ENCODE measurements around the gene MAP2K4. TPM values are rescaled to one million over a fixed set of nuclear protein-coding genes. Genes with fewer than 3 reads are reported as not detected.

Gene MAP2K4
- total and polyA plus RNA-seq, 2 of the 4 experiments (the other 2 are of a cell fraction): 14.5 to 32.6 TPM

DNA sequence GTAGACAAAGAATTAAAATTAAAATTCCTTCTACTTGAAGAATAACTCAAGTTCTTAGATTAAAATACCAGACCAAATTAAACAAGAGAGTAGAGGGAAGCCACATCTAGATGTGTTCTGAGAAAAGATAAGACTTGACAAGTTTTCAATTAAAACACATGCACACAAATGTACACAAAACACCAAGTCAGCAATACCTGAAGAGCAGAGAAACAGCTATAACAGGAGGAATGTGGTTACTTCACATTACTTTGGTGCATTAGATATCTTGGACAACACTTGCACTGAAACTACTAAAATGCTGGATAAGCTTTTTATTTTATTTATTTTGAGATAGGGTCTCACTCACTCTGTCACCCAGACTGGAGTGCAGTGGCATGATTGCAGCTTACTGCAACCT is 113.9 kb downstream of the MAP2K4 start:
- no peak overlapping the region for H3K18ac ChIP-seq (ENCODE audit: low read depth, low read length)
- H3K4me3 ChIP-seq (ENCODE audit: insufficient read depth, low read depth, low read length): no peak overlapping the region
- H3K27me3 ChIP-seq (ENCODE audit: control insufficient read depth, insufficient read depth, low read length): no peaks in the 10 kb centered on the region
- no peak overlapping the region for H4K91ac ChIP-seq (ENCODE audit: insufficient read depth, low read depth, low read length)
- H3K9me3 ChIP-seq (ENCODE audit: control insufficient read depth, insufficient read depth, low read length): peaks cover 2% of the 10 kb centered on the region; the same call in 1 of the 2 replicates
- H3K56ac ChIP-seq (ENCODE audit: extremely low read depth, insufficient read depth, low read length): no peak overlapping the region
- dilution Hi-C loops (cut with HindIII; ENCODE audit: low sequenced_read_pairs, unreplicated experiment) (no loop called here), in situ Hi-C loops (cut with MboI; ENCODE audit: low sequenced_read_pairs) (no loop called here), intact Hi-C loops (cut with micrococcal nuclease) (no loop called here)
- peaks cover 14% of the 10 kb centered on the region for H3K36me3 ChIP-seq (ENCODE audit: control insufficient read depth, insufficient read depth, low read length)
- no peak overlapping the region for H2AK5ac ChIP-seq (ENCODE audit: low read depth, low read length)
- no peak overlapping the region for H2AFZ ChIP-seq (replicated peaks; ENCODE audit: low read length, poor library complexity)
- BruUV-seq (replicated peaks): no TSS peak
- DNase-seq (no peak), ATAC-seq (ENCODE audit: low read depth) (no peak)
- H3K27ac ChIP-seq (ENCODE audit: insufficient read depth, low read length): no peak overlapping the region
- H2BK15ac ChIP-seq (ENCODE audit: low read depth, low read length): no peak overlapping the region
- no peak overlapping the region for H3K9ac ChIP-seq (ENCODE audit: low read depth, low read length)
- no peaks in the 10 kb centered on the region for H3K4me1 ChIP-seq (ENCODE audit: control insufficient read depth, insufficient read depth, low read length)
- H2BK120ac ChIP-seq (ENCODE audit: low read depth, low read length): no peak overlapping the region
- ChIA-PET CTCF (interaction anchor here (0.5 kb wide), 1 partner anchor 1498 kb away, joined by 3 read pairs; no protein-coding TSS in a partner anchor), POLR2A (ENCODE audit: unreplicated experiment) (interaction anchor here (0.6 kb wide), 1 partner anchor 9 kb away, joined by 3 read pairs; no protein-coding TSS in a partner anchor)
- no peaks in the 10 kb centered on the region for H3K9me1 ChIP-seq (ENCODE audit: insufficient read depth, low read length)
- no peak overlapping the region for H2AK9ac ChIP-seq (replicated peaks; ENCODE audit: low read depth, low read length, poor library complexity)
- H2BK20ac ChIP-seq (ENCODE audit: low read depth, low read length): no peak overlapping the region
- H4K5ac ChIP-seq (ENCODE audit: low read depth, low read length): no peak overlapping the region
- no peak overlapping the region for H3K14ac ChIP-seq (replicated peaks; ENCODE audit: low read depth, low read length)
- peaks cover 4 to 6% of the 10 kb centered on the region in 2 experiments; a peak in 2 of 4 replicates for H3K79me1 ChIP-seq (ENCODE audit: low read depth in 1 of 2, low read length in 2 of 2)
- H3K4me2 ChIP-seq (ENCODE audit: low read depth, low read length): no peak overlapping the region
- TF ChIP-seq RCOR1 (IDR thresholded peaks at IDR 0.05; ENCODE audit: insufficient replicate concordance, low read length) (no peak), MAFK (IDR thresholded peaks at IDR 0.05; ENCODE audit: low read depth, low read length) (peak; percentile 70)
- no peak overlapping the region for H2BK5ac ChIP-seq (ENCODE audit: low read depth, low read length, poor library complexity, severe bottlenecking)
- no peak overlapping the region for H4K8ac ChIP-seq (ENCODE audit: low read depth in 2 of 2, low read length in 2 of 2)
- no peaks in the 10 kb centered on the region for H4K20me1 ChIP-seq (ENCODE audit: insufficient read depth, low read length)
- no peak overlapping the region for H3K4ac ChIP-seq (ENCODE audit: low read depth, low read length)
- no peak overlapping the region for H3K23ac ChIP-seq (ENCODE audit: low read depth, low read length)

Data from IMR-90 (cell line).